HUES6 (cell line): Measurements from ENCODE around the gene CCZ1.
"Not testable (repeated sequence)": the region's sequence is repeated elsewhere in the genome, so short reads cannot be mapped to it uniquely, and the experiment has no call there.

Experiments
- H3K27ac ChIP-seq: 2 replicates; pipeline ENCODE4 v1.7.0; 2013; ENCODE audit warnings: low read depth, mild to moderate bottlenecking, low read length, inconsistent platforms
- H3K27me3 ChIP-seq: 2 replicates; pipeline ENCODE4 v1.6.1; 2013; ENCODE audit warnings: low read length; ENCODE audit not compliant: control insufficient read depth, insufficient read depth
- H3K36me3 ChIP-seq: 2 replicates; pipeline ENCODE4 v1.6.1; 2013; ENCODE audit warnings: low read length; ENCODE audit not compliant: control insufficient read depth, insufficient read depth
- H3K4me1 ChIP-seq: 2 replicates; pipeline ENCODE4 v1.6.1; 2013; ENCODE audit warnings: low read length; ENCODE audit not compliant: control insufficient read depth, insufficient read depth
- H3K4me3 ChIP-seq: 2 replicates; pipeline ENCODE4 v1.5.1; 2013; ENCODE audit warnings: low read depth, low read length
- H3K9ac ChIP-seq: one replicate; pipeline ENCODE4 v1.6.1; 2013; ENCODE audit warnings: mild to moderate bottlenecking, low read length
- H3K9me3 ChIP-seq: 2 replicates; pipeline ENCODE4 v1.6.1; 2013; ENCODE audit warnings: low read depth, low read length; ENCODE audit not compliant: control insufficient read depth, insufficient read depth

Gene CCZ1

GRCh38 chr7:5973580-5973979, 75.0 kb downstream of the CCZ1 start:
- not testable (repeated sequence) for H3K4me1 ChIP-seq, H3K9ac ChIP-seq, H3K27me3 ChIP-seq, H3K27ac ChIP-seq, H3K36me3 ChIP-seq, H3K4me3 ChIP-seq, H3K9me3 ChIP-seq
